K562 (cell line): Measurements from ENCODE around the gene TMPRSS9. TPM values are rescaled to one million over a fixed set of nuclear protein-coding genes. Genes with fewer than 3 reads are reported as not detected.
A peak's percentile ranks its signal among the peaks of the same experiment; 100 is the strongest.

Experiments used
- CEBPB ChIP-seq: fragments of 450-650 bp; IDR thresholded peaks from 2 replicates; pipeline ENCODE4 v1.6.1; 2016; ENCODE audit warnings: missing genetic modification characterization, missing compliant biosample characterization
- DNMT1 ChIP-seq: fragments of 450-650 bp; IDR thresholded peaks from 2 replicates; pipeline ENCODE4 v1.6.1; 2016; ENCODE audit warnings: antibody characterized with exemption, mild to moderate bottlenecking
- E4F1 ChIP-seq: fragments of 250-450 bp; sonication (Bioruptor Pico); IDR thresholded peaks from 2 replicates; pipeline ENCODE4 v1.5.0; 2021; ENCODE audit warnings: mild to moderate bottlenecking, borderline replicate concordance
- FOXM1 ChIP-seq, 2 experiments: fragments of 450-650 bp in 1 of 2; sonication (generic) in 1 of 2; formaldehyde crosslinking in 1 of 2; IDR thresholded peaks; 2 replicates each; pipeline versions ENCODE4 v1.6.1 to v1.9.0; 2017 to 2022; ENCODE audit warnings: low read depth in 2 of 2, mild to moderate bottlenecking in 2 of 2, missing genetic modification reagents in 1 of 2, moderate library complexity in 1 of 2
- HNRNPH1 ChIP-seq: fragments of 200-400 bp; formaldehyde crosslinking; optimal IDR thresholded peaks from 2 replicates; pipeline ENCODE3; 2017; ENCODE audit warnings: low read depth, mild to moderate bottlenecking, low read length, moderate library complexity
- HNRNPK ChIP-seq: fragments of 200-400 bp; formaldehyde crosslinking; IDR thresholded peaks from one replicate; pipeline ENCODE4 v1.6.1; 2018; ENCODE audit warnings: mild to moderate bottlenecking, low read depth, low read length; ENCODE audit not compliant: poor library complexity, severe bottlenecking
- MCM2 ChIP-seq: fragments of 450-650 bp; IDR thresholded peaks from 2 replicates; pipeline ENCODE4 v1.6.1; 2017; ENCODE audit warnings: low read depth, mild to moderate bottlenecking
- MXD1 ChIP-seq: fragments of 250-450 bp; sonication (Bioruptor Pico); IDR thresholded peaks from 2 replicates; pipeline ENCODE4 v1.8.0; 2021; ENCODE audit warnings: borderline replicate concordance, mild to moderate bottlenecking, moderate library complexity; ENCODE audit not compliant: poor library complexity, severe bottlenecking
- RREB1 ChIP-seq: fragments of 250-450 bp; sonication (Bioruptor Pico); IDR thresholded peaks from 2 replicates; pipeline ENCODE4 v1.4.0; 2020
- SMARCC2 ChIP-seq: fragments of 450-650 bp; IDR thresholded peaks from 2 replicates; pipeline ENCODE4 v1.6.1; 2017; ENCODE audit warnings: antibody characterized with exemption, moderate library complexity, mild to moderate bottlenecking, low read depth
- SRSF9 ChIP-seq: fragments of 200-400 bp; formaldehyde crosslinking; IDR thresholded peaks from 2 replicates; pipeline ENCODE4 v1.6.1; 2017; ENCODE audit warnings: low read depth, low read length, borderline replicate concordance
- TBL1XR1 ChIP-seq, 2 experiments: IDR thresholded peaks; 2 replicates each; pipeline ENCODE4 v1.6.1; 2012; ENCODE audit warnings: improper control_type of control experiment in 2 of 2, low read length in 2 of 2, mild to moderate bottlenecking in 1 of 2
- ZNF23 ChIP-seq: fragments of 250-450 bp; sonication (Bioruptor Pico); IDR thresholded peaks from 2 replicates; pipeline ENCODE4 v1.4.0; 2020; ENCODE audit warnings: mild to moderate bottlenecking
- ZNF778 ChIP-seq: fragments of 450-650 bp; formaldehyde crosslinking; IDR thresholded peaks from 2 replicates; pipeline ENCODE4 v1.4.0; 2020; ENCODE audit warnings: mild to moderate bottlenecking, moderate library complexity
- polyA plus RNA-seq, 8 experiments: library from polyadenylated mRNA; depleted of rRNA in 4 of 8; stranded (reverse) in 5 of 8; unstranded in 3 of 8; fragments of >200 nt; fragmentation: Nextera tagmentation in 2 of 8; fragmentation: Illumina TruSeq in 1 of 8; extraction: Ambion mirVana in 2 of 8; extraction: Trizol in 1 of 8; gene quantifications; 2 replicates each; pipeline versions ENCODE4 v1.2.1 to v1.2.3, GENCODE V29; 2011 to 2014; ENCODE audit warnings: inconsistent platforms in 1 of 8, missing spikeins in 1 of 8
- total RNA-seq, 7 experiments: library from RNA; depleted of rRNA in 6 of 7; stranded (reverse); fragments of >200 nt in 6 of 7; fragmentation: Illumina TruSeq in 2 of 7; extraction: Trizol in 2 of 7; gene quantifications; 2 replicates each; pipeline versions ENCODE4 v1.2.1 to v1.2.3, GENCODE V29; 2011 to 2021; ENCODE audit warnings: low replicate concordance in 1 of 7
- TF ChIP-seq, protein P1 (sequence below): fragments of 250-450 bp; sonication (Bioruptor Pico); IDR thresholded peaks from 2 replicates; pipeline ENCODE4 v1.4.0; 2020; ENCODE audit warnings: mild to moderate bottlenecking, moderate library complexity

Gene TMPRSS9
- total and polyA plus RNA-seq, 9 of the 15 experiments (the other 6 are each of a cell fraction or from before 2014, with no cell fraction given), result 0.01 to 0.03 TPM; not detected in 7

DNA sequence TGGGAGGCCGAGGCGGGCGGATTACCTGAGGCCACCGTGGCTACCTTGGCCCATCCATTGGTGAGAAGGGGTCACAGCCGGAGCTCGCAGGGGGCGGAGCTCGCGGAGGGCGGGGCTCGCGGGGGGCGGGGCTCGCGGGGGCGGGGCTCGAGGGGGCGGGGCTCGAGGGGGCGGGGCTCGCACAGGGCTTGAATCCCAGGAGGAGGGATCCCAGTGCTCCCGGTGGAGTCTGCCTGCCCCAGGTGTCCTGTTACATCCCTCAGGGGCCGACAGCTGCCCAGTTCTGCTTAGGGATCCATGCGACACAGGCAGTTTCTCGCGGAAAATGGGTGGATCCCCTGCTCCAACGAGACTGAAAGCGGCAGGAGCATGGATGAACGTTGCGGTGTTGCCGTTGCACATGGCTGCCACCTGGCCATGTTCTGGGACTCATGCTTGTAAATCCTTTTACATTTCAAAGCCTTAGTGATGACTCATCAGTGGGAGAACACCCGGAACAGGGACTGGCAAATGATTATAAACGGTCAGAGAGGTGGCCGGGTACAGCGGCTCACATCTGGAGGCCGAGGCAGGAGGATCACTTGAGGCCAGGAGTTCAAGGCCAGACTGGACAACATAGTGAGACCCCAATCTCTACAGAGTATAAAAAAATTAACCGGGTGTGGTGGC lies 25.1 kb downstream of the TMPRSS9 start (continued):
- TF ChIP-seq RREB1 (no peak), MXD1 (peak; percentile 3), MCM2 (no peak), SMARCC2 (no peak), DNMT1 (no peak), TBL1XR1 (IDR thresholded peaks at IDR 0.05; ENCODE audit: low read length in 2 of 2) (no peak), ZNF778 (CRISPR knock-in tag) (no peak), E4F1 (CRISPR knock-in tag) (no peak), ZNF23 (CRISPR knock-in tag) (no peak), HNRNPH1 (no peak), CEBPB (tag) (no peak), FOXM1 (IDR thresholded peaks at IDR 0.05; ENCODE audit: low read depth) (peak; percentile 53), FOXM1 (CRISPR knock-in tag; IDR thresholded peaks at IDR 0.05; ENCODE audit: low read depth) (no peak), HNRNPK (no peak), SRSF9 (no peak)
- TF ChIP-seq, protein P1, sequence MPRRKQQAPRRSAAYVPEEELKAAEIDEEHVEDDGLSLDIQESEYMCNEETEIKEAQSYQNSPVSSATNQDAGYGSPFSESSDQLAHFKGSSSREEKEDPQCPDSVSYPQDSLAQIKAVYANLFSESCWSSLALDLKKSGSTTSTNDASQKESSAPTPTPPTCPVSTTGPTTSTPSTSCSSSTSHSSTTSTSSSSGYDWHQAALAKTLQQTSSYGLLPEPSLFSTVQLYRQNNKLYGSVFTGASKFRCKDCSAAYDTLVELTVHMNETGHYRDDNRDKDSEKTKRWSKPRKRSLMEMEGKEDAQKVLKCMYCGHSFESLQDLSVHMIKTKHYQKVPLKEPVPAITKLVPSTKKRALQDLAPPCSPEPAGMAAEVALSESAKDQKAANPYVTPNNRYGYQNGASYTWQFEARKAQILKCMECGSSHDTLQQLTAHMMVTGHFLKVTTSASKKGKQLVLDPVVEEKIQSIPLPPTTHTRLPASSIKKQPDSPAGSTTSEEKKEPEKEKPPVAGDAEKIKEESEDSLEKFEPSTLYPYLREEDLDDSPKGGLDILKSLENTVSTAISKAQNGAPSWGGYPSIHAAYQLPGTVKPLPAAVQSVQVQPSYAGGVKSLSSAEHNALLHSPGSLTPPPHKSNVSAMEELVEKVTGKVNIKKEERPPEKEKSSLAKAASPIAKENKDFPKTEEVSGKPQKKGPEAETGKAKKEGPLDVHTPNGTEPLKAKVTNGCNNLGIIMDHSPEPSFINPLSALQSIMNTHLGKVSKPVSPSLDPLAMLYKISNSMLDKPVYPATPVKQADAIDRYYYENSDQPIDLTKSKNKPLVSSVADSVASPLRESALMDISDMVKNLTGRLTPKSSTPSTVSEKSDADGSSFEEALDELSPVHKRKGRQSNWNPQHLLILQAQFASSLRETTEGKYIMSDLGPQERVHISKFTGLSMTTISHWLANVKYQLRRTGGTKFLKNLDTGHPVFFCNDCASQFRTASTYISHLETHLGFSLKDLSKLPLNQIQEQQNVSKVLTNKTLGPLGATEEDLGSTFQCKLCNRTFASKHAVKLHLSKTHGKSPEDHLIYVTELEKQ (CRISPR knock-in tag), result no peak
